ENCODE results near the gene PAK5. TPM values are rescaled to one million over a fixed set of nuclear protein-coding genes. Genes with fewer than 3 reads are reported as not detected.

The PAK5 gene
- total RNA-seq, 2 experiments from 2014 or later: not detected

DNA sequence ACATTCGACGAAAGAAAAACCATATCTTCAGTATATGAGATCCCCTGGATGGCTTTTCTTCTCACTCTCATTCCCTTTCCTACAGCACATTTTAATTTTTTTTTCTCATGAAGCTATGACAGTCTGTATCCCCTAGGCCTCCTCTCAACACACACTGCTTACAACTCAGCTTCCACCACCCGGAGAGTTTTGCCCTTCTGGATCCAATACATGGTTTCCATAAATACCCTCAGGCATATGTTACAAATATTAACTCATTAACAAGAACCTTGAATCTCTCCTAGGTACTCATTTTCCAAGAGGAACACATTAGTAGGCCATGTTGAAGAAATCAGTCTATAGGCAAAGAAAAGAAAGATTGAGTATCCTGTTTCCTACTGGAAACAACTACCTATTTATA lies 44.0 kb downstream of the PAK5 start:
- ChIA-PET POLR2A (no interaction called here), CTCF (no interaction called here)

DNA sequence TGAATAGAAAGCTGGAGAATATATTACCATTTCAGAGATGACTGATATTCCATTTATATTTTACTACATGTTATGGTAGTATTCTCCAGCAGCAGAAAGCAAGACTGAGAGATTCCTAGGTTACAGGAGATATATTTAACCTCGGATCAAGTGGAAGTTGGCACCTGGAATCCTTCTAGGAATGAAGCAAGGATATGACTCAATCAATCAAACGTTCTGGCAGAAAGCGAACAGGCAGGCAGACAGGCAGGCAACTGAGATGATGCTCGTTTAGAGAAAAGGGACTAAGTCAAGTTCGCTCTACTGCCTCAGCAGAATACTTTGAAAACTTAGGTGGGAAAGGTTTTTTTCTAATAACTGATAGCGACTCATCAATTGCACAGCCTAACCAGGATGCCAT lies 46.2 kb downstream of the PAK5 start:
- POLR2A ChIA-PET: no interaction called here
- CTCF ChIA-PET: no interaction called here

DNA sequence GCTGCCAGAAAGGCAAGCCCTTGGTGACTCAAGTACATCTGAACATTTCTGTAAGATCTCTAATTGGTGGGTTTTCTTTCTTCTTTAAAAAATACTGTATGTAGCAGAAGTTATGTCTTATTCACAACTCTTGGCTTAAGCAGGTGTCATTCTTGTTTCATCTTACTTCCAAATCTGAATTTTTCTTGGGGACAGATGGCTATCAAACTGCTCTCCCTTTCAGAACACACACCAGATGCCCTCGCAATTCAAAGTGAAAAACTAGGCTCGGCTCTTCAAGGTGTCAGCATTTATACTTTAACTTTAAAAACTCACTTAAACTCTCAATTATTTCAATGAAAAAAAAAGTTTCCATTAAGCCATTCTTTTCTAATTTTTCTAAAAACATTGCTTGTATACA lies 49.7 kb downstream of the PAK5 start:
- POLR2A ChIA-PET: no interaction called here
- CTCF ChIA-PET: no interaction called here

DNA sequence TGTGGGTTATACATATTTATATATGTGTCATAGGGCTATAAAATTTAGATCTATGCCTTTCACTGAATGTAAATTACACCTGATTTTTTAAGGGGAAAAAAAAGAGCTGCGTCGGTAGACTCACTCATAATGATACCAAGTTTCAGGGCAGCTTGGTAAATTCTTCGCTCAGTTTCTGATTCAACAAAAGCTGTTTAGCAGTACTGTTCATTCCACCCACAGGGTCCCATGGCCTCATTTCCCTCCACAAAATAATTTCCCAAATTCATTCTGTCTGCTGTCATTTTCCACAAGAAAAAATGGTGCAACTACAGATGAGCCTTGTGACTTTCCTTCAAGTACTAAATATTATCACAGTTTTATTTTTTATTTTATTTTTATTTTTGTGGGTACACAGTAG lies 63.7 kb downstream of the PAK5 start:
- ChIA-PET POLR2A (no interaction called here), CTCF (no interaction called here)

DNA sequence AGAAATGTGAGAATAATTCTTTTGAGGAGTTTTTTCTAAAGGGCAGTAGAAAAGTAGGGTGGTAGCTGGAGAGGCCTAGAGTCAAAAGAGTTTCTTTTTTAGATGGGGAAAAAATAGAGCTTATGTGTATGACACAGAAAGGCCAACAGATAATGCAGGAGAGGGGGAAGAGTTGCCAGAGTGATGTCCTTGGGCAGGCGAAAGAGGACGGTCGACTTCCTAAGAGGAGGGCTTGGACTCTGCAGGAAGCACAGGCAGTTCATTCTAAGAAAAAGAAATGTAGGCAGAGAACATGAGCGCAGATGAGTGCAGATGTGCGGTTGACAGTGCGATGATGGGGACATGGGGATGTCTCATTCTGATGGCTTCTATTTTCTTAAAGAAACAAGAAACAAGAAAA lies 68.9 kb downstream of the PAK5 start:
- ChIA-PET CTCF (no interaction called here), POLR2A (interaction anchor here (0.6 kb wide), 1 partner anchor 10 kb away, joined by 3 read pairs; no protein-coding TSS in a partner anchor)

DNA sequence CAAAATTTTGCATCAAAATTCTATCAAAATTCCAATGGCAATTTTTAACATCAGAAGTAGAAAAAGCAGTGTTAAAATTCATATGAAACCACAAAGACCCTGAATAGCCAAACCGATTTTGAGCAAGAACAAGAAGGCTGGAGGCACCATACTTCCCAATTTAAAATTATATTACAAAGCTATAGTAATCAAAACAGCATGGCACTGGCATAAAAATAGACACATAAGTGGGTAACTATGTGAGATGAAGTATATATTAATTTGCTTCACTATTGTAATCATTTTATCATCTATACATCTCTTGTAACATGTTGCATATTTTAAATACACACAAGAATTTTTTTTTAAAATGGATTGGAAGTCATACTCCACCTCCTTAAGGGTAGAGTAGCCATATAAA lies 77.4 kb downstream of the PAK5 start:
- CTCF ChIA-PET: no interaction called here
- POLR2A ChIA-PET: no interaction called here

DNA sequence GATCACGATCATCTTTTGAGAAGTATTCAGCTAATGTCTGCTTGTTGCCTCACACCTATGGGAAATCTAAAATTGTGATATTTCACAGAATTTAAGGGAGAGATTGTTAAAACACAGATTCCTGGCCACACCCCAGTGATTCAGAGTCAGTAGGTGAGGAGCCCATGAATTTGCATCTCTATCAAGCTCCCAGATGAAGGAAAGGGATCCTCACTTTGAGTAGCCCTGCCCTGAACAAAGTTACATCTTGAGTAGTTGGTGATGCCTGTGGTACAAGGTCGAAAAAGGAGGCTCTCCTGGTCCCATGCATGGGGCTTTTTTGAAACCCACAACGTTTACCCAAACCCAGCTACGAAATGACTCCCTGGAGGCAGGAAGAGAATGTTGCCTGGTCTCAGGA lies 79.5 kb downstream of the PAK5 start:
- POLR2A ChIA-PET: no interaction called here
- CTCF ChIA-PET: no interaction called here

DNA sequence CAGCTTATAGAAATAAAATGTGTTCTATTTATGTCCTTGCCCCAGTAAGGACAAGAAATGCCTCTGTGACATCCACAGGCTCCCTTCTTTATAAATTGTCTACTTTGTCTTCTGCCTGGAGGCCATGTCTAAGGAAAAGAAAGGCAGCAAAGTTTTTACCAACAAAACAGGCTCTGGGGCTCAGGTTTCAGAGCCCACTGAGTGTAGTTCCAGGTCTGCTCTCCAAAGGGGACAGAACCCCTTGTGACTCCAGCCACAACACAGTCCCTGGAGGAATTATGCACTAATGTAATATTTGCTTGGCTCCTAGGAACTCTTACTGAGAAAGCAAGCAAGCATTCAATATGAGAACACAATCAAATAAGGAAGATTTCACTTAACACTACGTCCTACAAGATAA lies 80.1 kb downstream of the PAK5 start:
- POLR2A ChIA-PET: no interaction called here

DNA sequence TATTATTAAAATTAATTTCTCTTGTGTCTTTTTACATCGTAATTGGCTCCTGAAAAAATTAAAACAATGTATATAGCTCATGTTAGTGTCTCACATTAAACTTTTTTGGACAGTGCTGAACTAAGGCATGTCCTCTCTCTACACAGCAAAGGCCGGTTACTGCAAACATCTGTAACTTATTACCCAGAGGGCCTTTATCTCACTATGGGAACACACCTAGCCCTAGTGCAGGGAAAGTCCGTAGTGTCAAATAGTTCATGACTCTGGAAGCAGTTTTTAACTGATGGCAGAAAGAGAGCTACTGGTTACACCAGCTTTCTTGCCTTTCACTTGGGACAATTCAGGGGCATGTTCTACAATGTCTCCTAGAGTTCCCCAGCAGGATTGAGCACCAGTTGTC lies 82.2 kb downstream of the PAK5 start:
- ChIA-PET CTCF (no interaction called here), POLR2A (no interaction called here)

More for the DNA sequence above, 80.1 kb downstream of the PAK5 start:
- CTCF ChIA-PET: no interaction called here

DNA sequence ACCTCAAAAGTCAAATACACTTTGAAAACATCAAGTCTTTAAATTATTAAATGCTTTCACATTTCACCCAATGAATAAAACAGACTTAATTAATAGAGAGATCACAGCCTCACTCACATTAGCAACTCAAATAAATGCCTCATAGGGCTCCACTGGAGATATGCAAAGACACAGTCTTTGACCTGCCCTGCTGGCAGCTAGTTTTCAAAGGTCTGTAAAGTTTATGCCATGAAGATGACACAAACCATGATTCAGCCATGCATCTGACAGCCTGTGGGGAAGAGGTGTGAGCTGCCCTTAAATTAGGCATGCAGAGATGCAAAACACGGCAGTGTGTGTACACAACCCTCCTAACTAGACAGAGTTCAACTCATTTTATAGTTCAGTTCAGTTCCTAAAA lies 83.6 kb downstream of the PAK5 start:
- ChIA-PET POLR2A (no interaction called here), CTCF (no interaction called here)

DNA sequence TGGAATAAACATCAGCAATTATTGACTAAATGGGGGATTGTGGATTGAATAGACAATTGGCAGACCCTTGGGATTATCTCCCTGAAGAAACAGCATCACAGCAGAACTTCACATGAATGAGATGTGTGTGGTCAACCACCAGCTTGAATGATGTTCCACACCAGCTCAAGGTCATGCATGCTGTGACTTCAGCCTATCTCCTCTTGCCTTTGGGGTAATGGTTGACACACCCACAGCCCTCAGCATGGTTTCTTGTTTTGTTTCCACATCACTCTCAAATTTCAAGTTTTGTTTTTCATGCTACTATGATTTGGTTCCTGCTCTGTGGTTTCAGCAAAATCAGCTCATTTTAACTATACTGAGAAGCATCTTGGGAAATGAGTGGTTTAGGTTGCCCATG lies 94.3 kb downstream of the PAK5 start:
- ChIA-PET POLR2A (no interaction called here), CTCF (no interaction called here)

DNA sequence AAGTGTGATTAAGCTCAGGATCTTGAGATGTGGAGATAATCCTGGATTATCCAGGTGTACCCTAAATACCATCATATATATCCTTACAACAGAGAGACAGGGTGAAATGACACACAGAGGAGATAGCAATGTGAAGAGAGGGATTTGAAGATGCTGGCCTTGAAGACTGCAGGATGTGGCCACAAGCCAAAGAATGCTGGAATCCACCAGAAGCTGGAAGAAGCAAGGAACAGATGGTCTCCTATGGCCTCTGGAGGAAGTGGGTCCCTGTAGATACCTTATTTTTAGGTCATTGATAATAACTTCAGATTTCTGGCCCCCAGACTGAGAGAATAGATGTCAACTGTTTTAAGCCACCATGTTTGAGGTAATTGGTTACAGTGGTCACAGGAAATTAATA lies 95.0 kb downstream of the PAK5 start:
- ChIA-PET CTCF (no interaction called here), POLR2A (no interaction called here)

DNA sequence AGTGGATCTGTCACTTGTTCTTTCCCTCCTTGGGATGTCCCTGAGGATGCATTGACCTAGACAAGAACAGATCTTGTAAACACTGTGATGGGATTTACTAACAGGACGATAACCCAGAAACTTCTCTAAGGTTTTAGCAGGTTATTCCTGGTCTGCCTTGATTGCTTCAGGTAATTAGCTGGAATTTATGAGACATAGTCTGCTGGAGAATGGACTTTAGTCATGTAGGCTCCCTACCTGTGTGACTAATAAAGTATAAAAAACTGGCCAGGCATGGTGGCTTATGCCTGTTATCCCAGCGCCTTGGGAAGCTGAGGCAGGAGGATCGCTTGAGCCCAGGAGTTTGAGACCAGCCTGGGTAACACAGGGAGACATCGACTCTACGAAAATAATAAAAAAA lies 96.1 kb downstream of the PAK5 start:
- CTCF ChIA-PET: no interaction called here
- POLR2A ChIA-PET: no interaction called here

DNA sequence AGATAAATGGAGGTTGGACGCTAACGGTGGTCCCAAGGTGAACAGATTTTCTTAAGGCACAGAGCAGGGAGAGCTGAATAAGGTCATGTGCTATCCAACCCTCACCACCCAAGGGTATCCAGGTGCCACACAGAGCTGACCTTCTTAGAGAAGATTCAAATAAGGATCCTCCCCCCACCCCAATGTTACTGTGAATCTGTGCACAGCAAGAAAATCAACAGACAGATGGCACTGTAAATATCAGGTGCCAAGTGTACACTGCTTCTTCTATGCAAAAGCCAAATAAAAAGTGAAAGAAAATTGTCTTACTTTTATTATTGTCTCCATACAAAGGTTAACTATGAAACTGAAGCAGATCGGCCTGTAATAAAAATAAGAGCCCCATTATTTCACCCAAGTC lies 96.9 kb downstream of the PAK5 start:
- CTCF ChIA-PET: no interaction called here
- POLR2A ChIA-PET: no interaction called here

DNA sequence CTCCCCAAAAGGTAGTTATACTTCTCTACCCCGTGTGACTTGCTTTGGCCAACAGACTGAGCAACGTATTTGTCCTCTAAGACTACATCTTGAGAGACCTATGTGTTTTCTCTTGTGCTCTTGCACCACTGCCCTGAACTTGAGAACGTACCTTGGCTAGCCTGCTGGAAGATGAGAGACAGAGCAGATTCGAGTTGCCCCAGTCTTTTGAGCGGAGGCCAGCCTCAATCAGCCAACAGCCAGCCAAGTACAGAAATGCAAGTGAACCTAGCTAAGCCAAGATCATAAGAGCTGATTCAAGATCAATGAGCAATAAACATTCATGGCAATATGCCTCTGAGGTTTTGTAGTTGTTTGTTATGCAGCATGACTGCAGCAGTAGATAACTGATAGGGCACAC lies 98.4 kb downstream of the PAK5 start:
- CTCF ChIA-PET: no interaction called here
- POLR2A ChIA-PET: no interaction called here

DNA sequence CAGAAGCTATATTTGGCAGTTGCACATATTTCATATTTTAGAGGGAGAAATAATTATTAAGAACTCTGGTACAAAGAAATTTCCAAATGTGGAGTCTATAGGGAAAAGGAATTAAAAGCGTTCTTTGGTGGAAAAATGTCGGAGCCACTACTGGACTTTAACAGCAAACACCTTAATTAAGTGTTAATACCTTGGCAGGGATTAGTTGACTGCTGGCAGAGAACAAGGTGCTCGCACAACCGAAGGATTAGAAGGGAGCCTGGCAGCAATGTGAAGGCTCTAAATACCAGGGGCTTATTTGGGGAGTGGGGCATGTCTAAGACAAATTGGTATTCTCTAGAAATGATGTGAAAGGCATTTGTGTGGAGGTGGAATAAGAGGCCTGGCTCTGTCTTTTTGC lies 98.9 kb downstream of the PAK5 start:
- ChIA-PET CTCF (no interaction called here), POLR2A (no interaction called here)

DNA sequence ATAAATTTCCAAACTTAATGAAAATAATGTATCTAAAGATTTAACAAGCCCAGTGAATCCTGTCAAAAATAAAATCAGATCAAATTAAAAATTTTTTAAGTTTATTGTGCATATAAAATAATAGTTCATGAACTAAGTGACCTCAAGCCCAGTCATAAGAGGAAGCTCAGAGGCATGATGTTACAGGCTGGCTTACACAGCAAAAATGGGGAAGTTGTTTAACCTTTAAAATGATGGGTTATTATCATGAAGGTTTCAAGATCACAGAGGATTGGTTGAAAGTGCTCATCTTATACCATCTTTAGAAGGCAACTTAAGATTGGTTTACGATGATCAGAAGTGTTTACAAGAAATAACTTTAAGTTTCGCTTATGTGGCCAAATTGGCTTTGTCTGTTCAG lies 102.5 kb downstream of the PAK5 start:
- ChIA-PET POLR2A (no interaction called here), CTCF (no interaction called here)

DNA sequence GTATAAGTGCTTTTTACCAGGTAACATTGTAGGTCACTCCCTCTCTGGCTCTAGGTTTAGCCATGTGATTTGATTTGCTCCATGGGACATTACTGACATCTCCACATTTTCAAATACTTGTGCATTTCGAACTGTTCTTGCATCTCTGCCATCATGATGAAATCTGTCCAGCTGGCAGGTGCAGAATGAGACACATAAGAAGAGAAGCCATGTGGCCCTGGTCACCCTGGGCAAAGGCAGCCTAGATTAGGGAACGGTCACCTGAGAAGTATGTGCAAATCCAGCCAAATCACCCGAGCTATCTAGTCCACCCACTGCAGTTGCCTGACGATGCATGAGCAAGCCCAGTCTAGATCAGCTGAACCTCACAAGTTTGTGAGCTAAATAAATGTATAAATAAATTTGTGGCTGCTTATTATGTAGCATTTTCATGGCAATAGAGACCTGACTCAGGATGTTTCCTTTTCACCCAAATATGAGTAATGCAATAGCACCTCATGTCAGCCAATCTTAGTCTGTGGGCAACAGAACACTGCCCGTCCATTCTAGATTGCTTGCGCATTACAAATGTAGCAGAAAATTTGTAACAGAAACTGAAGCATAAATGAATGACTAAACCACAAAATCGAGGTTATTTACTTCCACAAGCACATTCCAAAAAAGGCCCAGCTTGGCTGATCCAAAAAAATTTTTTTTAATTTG lies 115.2 kb downstream of the PAK5 start:
- ChIA-PET CTCF (no interaction called here), POLR2A (no interaction called here)

DNA sequence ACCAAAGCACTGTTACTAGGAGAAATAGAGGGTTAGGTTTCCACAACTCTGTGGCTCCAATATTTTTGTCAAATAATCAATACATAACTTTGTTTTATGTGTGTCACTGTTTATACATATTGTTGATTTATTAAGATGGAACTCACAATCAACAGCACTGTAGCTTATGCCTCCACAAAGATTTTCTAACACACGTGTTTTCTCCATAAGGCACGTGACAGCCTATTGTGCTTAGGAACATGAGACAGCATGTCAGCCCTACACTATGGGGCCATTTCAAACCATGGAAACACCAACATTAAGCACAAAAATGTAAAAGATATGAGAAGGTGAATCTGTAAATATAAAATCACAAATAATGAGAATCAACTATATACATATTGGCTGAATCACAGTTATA lies 127.0 kb downstream of the PAK5 start:
- ChIA-PET CTCF (no interaction called here), POLR2A (no interaction called here)

DNA sequence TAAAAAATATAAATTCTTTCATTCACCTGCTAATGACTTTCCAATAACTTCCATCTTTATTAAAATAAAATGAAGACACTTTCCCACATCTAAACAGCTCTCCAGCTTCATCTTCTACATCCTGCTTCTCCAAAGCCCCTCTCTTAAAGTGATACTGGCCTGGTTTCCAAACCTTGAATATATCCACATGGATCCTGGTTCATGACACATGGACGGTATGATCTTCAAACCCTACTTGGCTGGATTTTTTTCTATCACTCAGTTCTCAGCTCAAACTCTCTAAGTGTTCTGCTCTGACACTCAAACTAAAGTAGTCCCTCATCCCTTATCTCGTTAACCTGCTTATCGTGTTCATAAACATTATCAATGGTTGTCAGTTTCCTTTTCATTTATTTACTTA lies 128.2 kb downstream of the PAK5 start:
- ChIA-PET POLR2A (no interaction called here), CTCF (no interaction called here)

DNA sequence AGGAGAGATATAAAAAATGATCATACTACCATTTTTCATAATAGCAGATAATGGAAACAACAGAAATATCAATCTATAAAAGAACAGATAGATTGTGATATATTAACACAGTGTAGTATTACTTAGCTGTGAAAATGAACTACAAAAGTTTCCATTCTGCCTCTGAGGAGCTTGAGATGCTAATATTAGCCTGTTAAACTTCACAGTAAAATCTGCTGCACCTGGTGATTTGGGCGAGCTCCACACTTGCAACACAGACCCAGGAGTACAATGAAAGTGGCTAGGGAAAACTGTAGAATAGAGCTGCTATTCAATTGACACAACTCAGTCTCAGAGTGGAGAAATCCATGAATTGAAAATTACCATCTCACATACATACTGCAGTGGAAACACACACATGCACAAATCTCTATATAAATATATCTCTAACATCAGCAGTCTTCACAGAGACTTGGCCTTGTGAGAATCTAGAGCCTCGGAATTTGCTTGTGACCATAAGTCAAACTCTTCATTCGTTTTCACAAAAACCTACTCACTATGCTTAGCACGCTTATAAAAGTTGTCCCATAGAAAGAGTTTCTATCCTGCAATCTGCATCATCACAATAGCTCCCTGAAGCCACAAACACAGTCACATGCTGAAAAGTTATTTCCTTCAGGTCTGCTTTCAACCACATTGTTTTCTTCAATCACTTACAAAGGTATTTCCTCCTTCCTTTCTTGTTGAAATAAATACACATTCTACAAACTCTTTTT lies 133.0 kb downstream of the PAK5 start:
- CTCF ChIA-PET: no interaction called here

DNA sequence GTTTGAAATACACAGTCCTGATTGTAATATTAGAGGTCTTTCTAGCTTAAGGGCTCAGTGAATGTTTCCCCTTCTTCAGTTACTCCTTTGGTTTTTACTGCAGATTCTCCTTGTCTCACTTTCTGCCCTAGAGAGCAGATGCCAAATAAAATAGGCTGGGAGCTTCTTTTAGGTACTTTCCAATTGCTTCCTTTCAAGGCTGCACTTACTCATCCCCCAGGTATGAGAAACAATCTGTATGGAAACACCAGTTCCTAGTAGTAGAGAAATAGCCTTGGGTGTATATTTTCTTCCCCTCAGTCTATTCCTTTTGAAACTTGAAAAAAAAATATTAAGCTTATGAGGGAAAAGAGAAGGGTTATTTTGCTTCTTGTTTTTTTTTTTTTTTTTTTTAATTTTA lies 139.7 kb downstream of the PAK5 start:
- ChIA-PET POLR2A (no interaction called here), CTCF (no interaction called here)

More for the DNA sequence above, 133.0 kb downstream of the PAK5 start:
- POLR2A ChIA-PET: no interaction called here

All from activated CD8-positive, alpha-beta memory T cell treated with anti-CD3 and anti-CD28 coated beads for 36 hours (primary cell).